Kidney tubule cell (primary cell): ENCODE data around the gene CAMTA1.

Experiments
- DNase-seq: peaks from one replicate; pipeline ENCODE4 v3.0.0-alpha.2; 2018; ENCODE audit warnings: low spot score

The CAMTA1 gene

DNA sequence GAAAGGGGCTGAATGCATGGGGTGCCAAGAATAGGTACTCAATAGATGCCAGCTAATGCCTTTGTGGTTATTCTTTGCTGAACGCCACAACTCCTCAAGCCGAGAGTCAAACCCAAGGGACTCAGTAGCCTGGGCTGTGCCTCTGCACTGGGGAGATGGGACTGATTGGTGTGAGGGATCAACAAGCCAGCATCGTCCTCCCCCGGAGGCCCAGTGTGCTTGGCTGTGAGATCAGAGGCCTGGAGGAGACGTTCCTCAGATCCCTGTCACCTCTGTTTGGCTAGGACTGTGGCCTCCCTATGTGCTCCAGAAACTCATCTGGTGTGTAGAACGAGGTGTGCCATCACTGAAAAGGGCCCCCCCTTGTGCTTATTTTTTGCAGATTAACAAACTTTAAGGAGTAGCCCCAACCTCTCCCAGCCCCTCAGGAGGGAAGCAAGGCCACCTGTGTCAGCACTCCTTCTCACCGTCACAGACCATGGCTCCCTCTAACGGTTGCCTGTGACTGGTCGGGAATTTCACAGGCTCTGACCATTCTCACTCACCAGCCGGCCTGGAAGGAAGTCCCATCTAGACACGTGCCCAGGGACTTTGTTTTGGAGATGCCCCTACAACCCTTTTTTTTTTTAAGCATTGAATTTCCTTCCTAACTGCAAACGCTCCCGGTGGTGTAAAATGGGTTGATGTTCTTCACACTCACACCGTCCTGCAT lies 791.8 kb downstream of the CAMTA1 start:
- peak; percentile 44 for DNase-seq

GRCh38 chr1:7578206-7578605 lies 793.0 kb downstream of the CAMTA1 start:
- DNase-seq: no peak

DNA sequence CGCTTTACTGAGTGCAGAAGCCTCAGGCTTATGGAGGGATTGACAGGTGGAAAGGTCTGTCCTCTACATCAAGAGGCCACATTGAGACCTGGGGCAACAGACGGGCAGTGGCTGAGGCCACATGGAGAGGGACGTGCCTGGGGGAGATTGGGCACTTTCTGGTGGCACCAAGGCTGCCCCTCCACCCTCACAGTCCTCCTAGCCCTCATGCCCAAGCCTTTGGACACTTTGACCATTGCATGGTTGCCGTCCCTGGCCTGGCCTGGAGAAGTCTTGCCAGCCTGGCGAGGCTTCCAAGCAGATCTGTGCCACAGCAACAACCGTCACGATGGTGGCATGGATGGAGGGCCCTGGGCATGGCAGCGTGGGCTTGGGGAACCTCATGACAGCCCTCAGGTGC lies 793.8 kb downstream of the CAMTA1 start:
- DNase-seq: no peak

DNA sequence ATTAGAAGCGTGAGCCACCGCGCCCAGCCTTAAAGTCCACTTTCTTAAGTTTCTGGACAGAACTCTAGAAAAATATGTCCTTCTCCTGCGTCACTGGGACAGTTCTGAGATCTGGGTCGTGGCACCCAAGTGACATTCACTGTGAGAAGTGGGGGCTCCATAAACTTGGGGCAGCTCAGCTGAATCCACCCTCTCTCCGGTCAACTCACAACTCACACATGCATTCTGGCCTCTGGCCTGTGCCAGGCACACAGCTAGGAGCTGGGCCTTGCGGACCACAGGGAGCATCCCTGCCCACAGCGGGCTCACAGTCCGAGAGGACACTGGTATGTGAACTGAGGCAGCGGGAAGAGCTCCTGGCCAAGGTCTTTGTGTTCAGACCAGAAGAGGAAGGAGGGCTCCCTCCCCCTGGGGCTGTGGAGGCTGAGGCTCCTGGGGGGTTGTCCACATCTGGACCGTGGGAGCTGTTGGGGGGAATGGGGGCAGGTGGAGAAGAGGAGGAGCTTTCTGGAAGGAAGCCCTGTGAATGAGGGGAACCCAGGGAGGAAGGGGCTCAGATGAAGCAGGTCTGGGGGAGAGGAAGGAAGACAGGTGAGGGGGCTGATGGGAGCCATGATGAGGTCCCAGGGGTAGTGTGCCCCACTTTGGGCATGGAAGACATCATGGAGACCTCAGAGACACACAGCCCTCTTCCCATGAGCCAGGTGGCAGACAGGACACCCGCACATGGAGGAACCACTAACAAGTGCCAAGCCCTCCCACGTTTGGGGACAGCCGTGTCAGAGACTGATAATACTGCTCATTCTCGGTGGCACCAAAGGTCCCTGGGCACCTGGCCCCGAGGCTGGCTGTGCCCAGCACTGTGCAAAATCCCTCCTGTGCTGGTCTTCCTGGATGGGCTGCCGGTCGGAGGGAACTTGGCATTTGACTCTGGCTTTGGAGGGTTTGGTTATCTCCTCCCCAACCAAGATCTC lies 794.9 kb downstream of the CAMTA1 start:
- DNase-seq: no peak

- DNase-seq: no peak
These were observed 795.9 kb downstream of the CAMTA1 start for GRCh38 chr1:7580923-7581753.

- no peak for DNase-seq
These were observed 796.7 kb downstream of the CAMTA1 start for GRCh38 chr1:7581754-7582459.

DNA sequence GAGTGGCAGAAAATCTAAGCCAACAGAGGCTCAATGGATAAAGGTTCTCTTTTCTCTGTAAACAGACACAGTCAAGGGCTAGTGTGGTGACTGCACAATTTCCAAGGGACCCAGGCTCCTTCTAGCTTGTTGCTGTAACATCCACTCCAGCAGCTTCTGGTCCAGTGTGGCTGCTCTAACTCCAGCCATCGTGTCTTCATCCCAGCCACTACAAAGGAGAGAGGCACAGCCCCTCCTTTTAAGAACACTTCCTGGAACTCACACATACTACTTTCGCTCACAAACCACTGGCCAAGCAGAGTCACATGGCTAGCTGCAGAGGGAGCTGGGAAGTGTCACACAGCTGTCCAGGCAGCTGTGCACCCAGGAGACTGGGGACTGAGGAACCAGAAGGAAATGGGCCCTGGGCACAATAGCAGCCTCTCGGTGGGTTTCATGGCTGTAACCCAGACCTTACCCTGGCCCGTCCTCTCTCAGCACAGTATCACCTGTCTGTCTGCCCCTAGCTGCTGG lies 797.3 kb downstream of the CAMTA1 start:
- DNase-seq: no peak

- DNase-seq: no peak
These were observed 798.2 kb downstream of the CAMTA1 start for GRCh38 chr1:7583291-7584096.

DNA sequence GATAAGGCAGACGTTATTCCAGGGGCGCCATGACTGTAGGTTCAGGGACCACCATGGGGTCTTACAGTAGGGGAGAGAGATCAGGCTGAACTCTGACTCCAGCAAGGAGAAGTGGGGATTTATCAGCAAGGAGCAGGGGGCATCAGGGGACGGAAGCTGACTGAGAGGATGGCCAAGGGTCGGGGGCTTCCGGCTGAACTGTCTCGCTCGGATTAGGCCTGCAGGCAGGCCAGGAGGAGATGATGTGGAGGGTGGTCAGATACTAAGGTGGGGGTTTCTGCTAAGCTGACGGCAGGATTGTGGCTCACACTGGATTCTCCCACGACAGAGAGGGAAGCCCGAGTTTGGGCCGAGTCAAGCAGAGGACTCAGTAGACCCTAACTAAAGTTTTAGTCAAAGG lies 798.9 kb downstream of the CAMTA1 start:
- no peak for DNase-seq

DNA sequence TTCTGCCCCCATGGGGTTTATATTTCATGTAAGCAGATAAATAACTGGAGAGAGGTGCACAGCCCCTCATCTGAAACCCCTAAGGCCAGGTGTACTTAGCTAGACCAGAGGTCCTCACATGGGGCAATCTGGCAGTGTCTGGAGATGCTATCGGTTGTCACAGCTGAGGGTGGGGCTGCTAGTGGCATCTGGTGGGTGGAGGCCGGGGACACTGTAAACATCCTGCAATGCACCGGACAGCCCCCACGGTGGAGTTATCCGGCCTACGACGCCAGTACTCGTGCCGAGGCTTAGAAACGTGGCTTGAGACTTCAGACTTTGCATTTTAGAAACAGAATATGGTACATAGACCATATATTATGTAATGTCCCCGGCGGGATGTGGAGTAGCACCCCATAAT lies 799.4 kb downstream of the CAMTA1 start:
- no peak for DNase-seq

- no peak for DNase-seq
These were observed 800.1 kb downstream of the CAMTA1 start for GRCh38 chr1:7585216-7585907.

- no peak for DNase-seq
These were observed 801.0 kb downstream of the CAMTA1 start for GRCh38 chr1:7586031-7586941.

DNA sequence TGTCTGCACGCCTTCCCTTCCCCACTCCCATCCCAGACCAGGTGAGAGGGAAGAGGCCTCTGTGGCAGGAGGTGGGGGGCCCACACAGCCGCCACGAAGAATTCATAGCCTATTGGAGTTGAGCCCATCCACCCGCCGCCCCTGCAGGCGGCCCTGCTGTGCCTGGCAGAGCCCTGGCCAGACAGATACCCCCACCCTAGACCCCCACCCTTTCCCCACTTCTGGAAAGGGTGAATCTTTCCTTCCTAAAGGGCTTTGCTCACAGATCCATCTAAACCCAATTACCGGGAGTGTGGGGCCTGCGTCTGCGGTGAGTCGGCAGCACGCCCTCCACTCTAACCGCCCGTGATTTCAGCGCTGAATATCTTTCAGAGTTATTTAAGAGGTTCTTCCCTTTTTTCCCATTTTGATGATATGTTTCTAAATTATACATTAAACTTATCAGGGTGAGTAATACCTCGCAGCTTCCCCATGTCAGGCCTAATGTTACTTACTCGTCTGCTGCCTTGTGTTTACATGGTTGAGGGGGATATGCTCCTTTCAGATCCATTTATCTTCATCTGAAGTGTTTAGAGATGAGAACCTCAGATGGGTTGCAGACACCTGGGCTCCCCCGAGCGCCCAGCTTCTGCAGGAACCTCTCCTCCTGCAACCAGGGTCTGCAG lies 802.0 kb downstream of the CAMTA1 start:
- DNase-seq: no peak

- DNase-seq: no peak
These were observed 802.7 kb downstream of the CAMTA1 start for GRCh38 chr1:7587773-7588456.

- DNase-seq: no peak
These were observed 803.2 kb downstream of the CAMTA1 start for GRCh38 chr1:7588457-7588827.

DNA sequence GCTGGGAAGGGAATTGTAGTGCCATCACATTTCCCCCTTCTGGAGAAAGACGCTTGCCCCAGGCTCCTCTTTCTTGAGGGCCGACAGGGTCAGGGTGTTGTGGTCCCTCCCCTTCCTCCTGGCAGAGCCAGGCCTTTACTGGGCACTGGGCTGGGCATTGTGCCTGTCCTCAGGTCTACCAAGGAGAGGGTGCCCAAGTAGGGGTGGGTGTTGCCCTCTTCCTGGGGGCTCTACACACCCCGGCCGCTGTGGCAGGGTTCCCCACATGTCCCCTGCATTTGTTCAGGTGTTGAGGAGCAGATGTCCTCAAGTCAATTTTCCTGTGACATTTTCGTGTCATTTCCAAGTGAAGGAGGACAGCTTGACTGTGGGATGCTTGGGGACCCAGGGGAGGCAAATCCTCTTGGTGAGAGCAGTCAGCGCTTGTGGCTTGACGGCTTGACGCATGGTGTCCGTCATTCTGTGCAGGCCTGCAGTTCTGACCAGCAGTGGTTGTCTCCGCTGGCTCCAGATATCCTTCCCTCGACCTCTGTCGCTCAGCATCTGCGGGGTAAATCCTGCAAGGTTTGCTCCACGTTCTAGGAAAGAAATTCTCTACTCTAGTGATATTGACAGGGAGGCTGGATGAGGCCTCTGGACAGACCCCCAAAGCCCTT lies 804.0 kb downstream of the CAMTA1 start:
- no peak for DNase-seq

DNA sequence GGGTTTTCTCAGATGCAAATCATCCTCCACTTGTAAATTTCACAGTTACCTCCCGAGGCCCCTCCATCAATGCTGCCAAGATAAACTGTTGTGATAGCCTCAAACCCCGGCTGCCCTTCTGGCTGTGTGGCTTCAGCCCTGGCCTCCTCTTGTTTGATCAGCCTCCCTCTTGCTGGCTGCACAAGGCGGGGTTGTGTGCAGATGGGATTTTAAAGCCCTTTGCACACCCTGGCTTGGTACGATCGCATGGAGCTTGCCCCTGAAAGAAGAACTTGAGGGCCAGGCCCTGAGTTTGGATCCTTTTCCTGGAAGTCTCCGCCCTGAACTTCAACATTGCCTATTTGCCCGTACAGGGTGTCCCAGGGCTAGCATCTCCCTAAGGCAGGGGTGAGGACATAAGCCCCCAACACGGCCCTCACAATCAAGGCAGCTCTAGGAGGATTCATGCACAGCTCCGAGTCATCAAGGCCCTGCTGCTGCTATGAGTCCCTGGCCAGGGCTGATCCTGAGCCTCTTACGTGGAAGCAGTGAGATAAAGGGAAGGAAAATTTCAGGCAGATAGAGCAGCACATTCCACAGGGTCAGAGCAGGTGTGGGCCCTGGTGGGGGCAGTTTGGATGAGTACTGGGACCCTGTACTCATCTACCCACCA lies 804.6 kb downstream of the CAMTA1 start:
- no peak for DNase-seq
